Transverse colon (tissue), 4 donors: Measurements from ENCODE around the gene DDX42. TPM values are rescaled to one million over a fixed set of nuclear protein-coding genes. Genes with fewer than 3 reads are reported as not detected.
"Not testable (repeated sequence)": the region's sequence is repeated elsewhere in the genome, so short reads cannot be mapped to it uniquely, and the experiment has no call there.

ENCODE experiments used
- DNase-seq: peaks from one replicate; pipeline ENCODE4 v3.0.0-alpha.2; 2019
- H3K27ac ChIP-seq, 4 donors: fragments of 200-600 bp; sonication (generic); 2 replicates each; pipeline ENCODE4 v1.5.1; 2016 to 2018; ENCODE audit warnings: inconsistent platforms in 4 of 4
- H3K27me3 ChIP-seq: fragments of 200-600 bp; sonication (generic); 2 replicates; pipeline ENCODE4 v1.5.1; 2017; ENCODE audit warnings: inconsistent platforms
- H3K36me3 ChIP-seq, 4 donors: fragments of 200-600 bp; sonication (generic); 2 replicates each; pipeline ENCODE4 v1.5.1; 2017 to 2019; ENCODE audit warnings: inconsistent platforms in 4 of 4
- H3K4me1 ChIP-seq, 4 donors: fragments of 200-600 bp; sonication (generic); 2 replicates each; pipeline ENCODE4 v1.5.1; 2017 to 2020; ENCODE audit warnings: inconsistent platforms in 4 of 4
- H3K4me3 ChIP-seq, 4 donors: fragments of 200-600 bp; sonication (generic); 1 replicate in 1 of 4; 2 replicates in 3 of 4; pipeline versions ENCODE4 v1.5.1 to v1.6.1; 2017 to 2019; ENCODE audit warnings: inconsistent platforms in 4 of 4
- H3K9me3 ChIP-seq, 2 donors: fragments of 200-600 bp; sonication (generic); 2 replicates each; pipeline ENCODE4 v1.5.1; 2017 to 2019; ENCODE audit warnings: inconsistent platforms in 2 of 2
- EP300 ChIP-seq: sonication (generic); formaldehyde crosslinking; IDR thresholded peaks from one replicate; pipeline ENCODE4 v1.6.1; 2017; ENCODE audit warnings: antibody characterized with exemption, low read depth
- POLR2A ChIP-seq: fragments of 450-650 bp; IDR thresholded peaks from one replicate; pipeline ENCODE4 v1.6.1; 2016; ENCODE audit warnings: antibody characterized with exemption, mild to moderate bottlenecking, moderate library complexity
- POLR2AphosphoS5 ChIP-seq, 3 donors: sonication (generic); formaldehyde crosslinking; IDR thresholded peaks; one replicate each; pipeline ENCODE4 v1.6.1; 2016; ENCODE audit warnings: antibody characterized with exemption in 3 of 3
- WGBS, 2 donors: methylation state at CpG; one replicate each; pipeline ENCODE4 v1.1.5; 2018; ENCODE audit warnings: low coverage in 1 of 2; 5-methylcytosine and 5-hydroxymethylcytosine counted together
- in situ Hi-C, 4 donors: fragments of 200-750 bp; cut with MboI; loops; one replicate each; pipeline versions ENCODE4 v1.15.0 to v1.15.1; 2017; ENCODE audit warnings: low sequenced_read_pairs in 3 of 4, low pct_ligation_motif_present in 1 of 4, low pct_unique_long_range_greater_than_20kb in 1 of 4
- intact Hi-C: fragments of 100-400 bp; cut with DNase I; formaldehyde crosslinking; loops from one replicate; pipeline ENCODE4 v1.15.1; 2023; ENCODE audit warnings: low total_unique reads
- total RNA-seq, 4 donors: library from RNA; depleted of rRNA; stranded (reverse); fragments of >200 nt; gene quantifications; one replicate each; pipeline ENCODE4 v1.1.0, GENCODE V29; 2016
- TF ChIP-seq, protein P1 (sequence below), 5 experiments: fragments of 200-600 bp in 3 of 5; fragments of 450-650 bp in 2 of 5; sonication (generic) in 3 of 5; IDR thresholded peaks; 1 replicate in 2 of 5; 2 replicates in 3 of 5; pipeline ENCODE4 v1.5.1; 2016 to 2017; ENCODE audit warnings: antibody characterized with exemption in 5 of 5, inconsistent platforms in 3 of 5, mild to moderate bottlenecking in 2 of 5, moderate library complexity in 1 of 5

Gene DDX42
- total RNA-seq, 4 donors from 2014 or later, result 71.8 to 129 (median 99.4) TPM

DNA sequence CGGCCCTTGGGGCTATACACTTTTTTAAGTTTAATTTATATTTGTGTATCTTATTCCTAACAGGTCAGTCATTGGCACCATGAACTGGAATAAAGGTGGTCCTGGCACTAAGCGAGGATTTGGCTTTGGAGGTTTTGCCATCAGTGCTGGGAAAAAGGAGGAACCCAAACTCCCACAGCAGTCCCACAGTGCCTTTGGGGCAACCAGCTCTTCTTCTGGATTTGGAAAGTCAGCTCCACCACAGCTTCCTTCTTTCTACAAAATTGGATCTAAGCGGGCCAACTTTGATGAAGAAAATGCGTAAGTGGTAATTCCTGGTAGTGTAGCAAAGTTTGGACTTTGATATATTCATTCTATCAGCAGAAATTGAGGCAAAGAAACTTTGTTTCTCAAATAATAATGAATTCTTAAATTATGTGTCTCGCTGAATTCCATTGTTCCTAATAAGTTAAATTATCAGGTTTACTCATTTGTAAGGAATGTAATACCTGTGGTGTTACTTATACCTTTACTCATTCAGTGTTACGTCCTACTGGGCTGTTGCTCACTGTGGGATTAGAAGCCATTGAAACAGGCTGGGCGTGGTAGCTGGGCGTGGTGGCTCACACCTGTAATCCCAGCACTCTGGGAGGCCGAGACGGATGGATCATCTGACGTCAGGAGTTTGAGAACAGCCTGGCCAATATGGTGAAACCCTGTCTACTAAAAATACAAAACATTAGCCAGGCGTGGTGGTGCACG is 13.2 kb downstream of the DDX42 start:
- 87 to 94% methylated on average over 8 to 13 of the region's 13 CpGs for WGBS, 2 donors
- TF ChIP-seq POLR2A (no peak), POLR2AphosphoS5 (IDR thresholded peaks at IDR 0.05) (no peak), EP300 (no peak)
- TF ChIP-seq, protein P1, sequence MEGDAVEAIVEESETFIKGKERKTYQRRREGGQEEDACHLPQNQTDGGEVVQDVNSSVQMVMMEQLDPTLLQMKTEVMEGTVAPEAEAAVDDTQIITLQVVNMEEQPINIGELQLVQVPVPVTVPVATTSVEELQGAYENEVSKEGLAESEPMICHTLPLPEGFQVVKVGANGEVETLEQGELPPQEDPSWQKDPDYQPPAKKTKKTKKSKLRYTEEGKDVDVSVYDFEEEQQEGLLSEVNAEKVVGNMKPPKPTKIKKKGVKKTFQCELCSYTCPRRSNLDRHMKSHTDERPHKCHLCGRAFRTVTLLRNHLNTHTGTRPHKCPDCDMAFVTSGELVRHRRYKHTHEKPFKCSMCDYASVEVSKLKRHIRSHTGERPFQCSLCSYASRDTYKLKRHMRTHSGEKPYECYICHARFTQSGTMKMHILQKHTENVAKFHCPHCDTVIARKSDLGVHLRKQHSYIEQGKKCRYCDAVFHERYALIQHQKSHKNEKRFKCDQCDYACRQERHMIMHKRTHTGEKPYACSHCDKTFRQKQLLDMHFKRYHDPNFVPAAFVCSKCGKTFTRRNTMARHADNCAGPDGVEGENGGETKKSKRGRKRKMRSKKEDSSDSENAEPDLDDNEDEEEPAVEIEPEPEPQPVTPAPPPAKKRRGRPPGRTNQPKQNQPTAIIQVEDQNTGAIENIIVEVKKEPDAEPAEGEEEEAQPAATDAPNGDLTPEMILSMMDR (IDR thresholded peaks at IDR 0.05), result no peak
- in situ Hi-C loops, result no loop called here
- Histone ChIP-seq H3K27ac (no peak overlapping the region), H3K4me1 (peaks cover 0 to 11% (median 2%) of the 10 kb centered on the region in 4 donors), H3K36me3 (peaks cover 0 to 47% (median 12%) of the 10 kb centered on the region in 4 donors), H3K4me3 (no peak overlapping the region), H3K9me3 (no peaks in the 10 kb centered on the region), H3K27me3 (no peaks in the 10 kb centered on the region)
- intact Hi-C loops, result no loop called here
- DNase-seq, result no peak

DNA sequence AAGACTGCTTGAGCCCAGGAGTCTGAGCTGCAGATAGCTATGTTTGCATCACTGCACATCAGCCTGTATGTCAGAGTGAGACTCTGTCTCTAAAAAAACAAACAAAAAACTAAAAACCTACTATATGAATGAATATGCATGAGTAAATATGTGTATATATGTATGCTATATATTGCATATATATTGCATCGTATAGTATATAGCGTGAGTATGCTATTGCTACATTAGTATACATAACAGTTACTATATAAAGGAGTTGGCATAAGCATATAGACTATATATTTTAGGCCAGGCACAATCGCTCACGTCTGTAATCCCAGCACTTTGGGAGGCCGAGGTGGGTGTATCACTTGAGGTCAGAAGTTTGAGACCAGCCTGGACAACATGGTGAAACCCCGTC is 16.1 kb downstream of the DDX42 start:
- Histone ChIP-seq H3K27me3 (no peaks in the 10 kb centered on the region), H3K36me3 (peaks cover 0 to 73% (median 26%) of the 10 kb centered on the region in 4 donors), H3K9me3 (no peaks in the 10 kb centered on the region), H3K4me3 (no peak overlapping the region), H3K27ac (no peak overlapping the region), H3K4me1 (peaks cover 0 to 6% (median 0%) of the 10 kb centered on the region in 4 donors)
- TF ChIP-seq, protein P1 (IDR thresholded peaks at IDR 0.05), result no peak
- TF ChIP-seq POLR2AphosphoS5 (IDR thresholded peaks at IDR 0.05) (no peak), EP300 (no peak), POLR2A (no peak)
- DNase-seq, result no peak
- in situ Hi-C loops (no loop called here), intact Hi-C loops (no loop called here)
- WGBS, 2 donors, result 89 to 95% methylated on average over 6 of the region's 6 CpGs

DNA sequence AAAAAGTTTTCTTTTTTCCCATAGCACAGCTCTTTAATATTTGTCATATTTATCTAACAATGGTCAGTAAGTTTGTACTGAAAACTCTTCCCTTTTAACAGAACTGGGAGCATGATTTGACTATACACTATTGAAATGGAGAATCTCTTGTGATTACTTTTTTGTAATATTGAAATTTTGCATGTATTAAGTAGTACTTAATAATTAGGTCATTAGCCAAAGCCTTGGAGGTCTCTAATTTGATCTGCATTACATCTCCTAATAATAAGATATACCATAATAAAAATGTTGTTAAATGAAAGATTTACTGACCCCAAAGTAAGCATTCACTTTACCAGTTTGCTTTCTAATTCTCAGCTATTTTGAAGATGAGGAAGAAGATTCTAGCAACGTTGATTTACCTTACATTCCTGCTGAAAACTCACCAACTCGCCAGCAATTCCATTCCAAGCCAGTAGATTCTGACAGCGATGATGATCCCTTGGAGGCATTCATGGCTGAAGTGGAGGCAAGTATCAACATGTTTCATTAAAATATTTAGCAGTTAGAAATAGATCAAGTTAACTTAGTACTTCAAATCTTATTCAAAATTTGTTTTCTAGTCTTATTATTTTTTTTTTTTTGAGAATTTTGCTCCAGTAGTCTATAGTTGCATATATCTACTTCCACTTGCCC is 18.2 kb downstream of the DDX42 start:
- Histone ChIP-seq H3K27ac (no peak overlapping the region), H3K9me3 (no peaks in the 10 kb centered on the region), H3K4me1 (no peaks in the 10 kb centered on the region), H3K4me3 (no peak overlapping the region), H3K36me3 (peaks cover 0 to 84% (median 33%) of the 10 kb centered on the region in 4 donors), H3K27me3 (no peaks in the 10 kb centered on the region)
- TF ChIP-seq EP300 (no peak), POLR2A (no peak)
- WGBS, 2 donors, result 88 to 94% methylated on average over 3 of the region's 3 CpGs
- no peak for DNase-seq
- in situ Hi-C loops, result no loop called here
- intact Hi-C loops, result no loop called here

DNA sequence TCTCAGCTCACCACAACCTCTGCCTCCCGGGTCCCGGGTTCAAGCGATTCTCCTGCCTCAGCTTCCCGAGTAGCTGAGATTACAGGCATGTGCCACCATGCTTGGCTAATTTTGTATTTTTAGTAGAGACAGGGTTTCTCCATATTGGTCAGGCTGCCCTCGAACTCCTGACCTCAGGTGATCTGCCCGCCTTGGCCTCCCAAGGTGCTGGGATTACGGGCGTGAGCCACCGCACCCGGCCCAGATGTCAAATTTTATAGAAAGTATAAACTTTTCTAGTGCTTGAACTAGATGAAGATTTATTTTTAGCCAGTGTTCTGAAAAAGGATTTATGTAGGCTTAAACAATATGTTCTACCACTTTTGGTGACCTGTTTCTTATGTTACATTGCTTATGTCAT is 22.4 kb downstream of the DDX42 start:
- WGBS, 2 donors, result 97 to 100% methylated on average over 4 to 10 of the region's 10 CpGs
- in situ Hi-C loops, intact Hi-C loops: not testable (repeated sequence)

DNA sequence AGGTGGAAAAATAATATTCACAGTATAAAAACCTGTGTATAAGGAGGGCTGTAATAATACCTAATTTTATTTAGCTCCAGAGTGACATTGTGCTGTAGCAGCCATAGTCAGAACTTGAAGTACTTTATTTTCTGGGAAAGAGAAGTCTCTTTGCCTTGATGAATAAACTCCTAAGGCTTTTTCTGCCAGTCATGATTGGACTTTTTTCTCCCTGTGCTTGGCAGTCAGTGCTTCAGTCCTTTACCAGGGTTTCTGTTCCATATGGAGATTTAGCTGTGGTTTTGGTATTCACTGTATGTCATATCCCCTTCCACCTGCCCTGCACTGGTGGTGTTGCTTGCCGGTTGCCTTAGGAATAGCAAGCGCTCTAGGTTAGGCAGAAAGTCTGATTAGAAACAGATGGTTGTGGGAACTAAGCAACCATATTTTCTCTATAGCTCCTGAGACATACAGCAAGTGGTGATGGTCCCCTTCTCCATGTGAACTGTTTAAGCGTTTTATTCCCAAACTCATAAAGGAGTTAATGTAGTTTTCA is 24.7 kb downstream of the DDX42 start:
- peaks cover 0 to 91% (median 43%) of the 10 kb centered on the region in 4 donors for H3K36me3 ChIP-seq
- no peaks in the 10 kb centered on the region for H3K9me3 ChIP-seq
- intact Hi-C loops, result no loop called here
- 85 to 96% methylated on average over 2 to 3 of the region's 3 CpGs for WGBS, 2 donors
- TF ChIP-seq, protein P1 (IDR thresholded peaks at IDR 0.05), result no peak
- no peak for TF ChIP-seq POLR2A
- TF ChIP-seq EP300, result no peak
- in situ Hi-C loops, result no loop called here
- H3K27ac ChIP-seq, result no peak overlapping the region
- no peak overlapping the region for H3K4me3 ChIP-seq
- DNase-seq, result no peak
- no peaks in the 10 kb centered on the region for H3K4me1 ChIP-seq
- no peaks in the 10 kb centered on the region for H3K27me3 ChIP-seq

More for the DNA sequence above, 22.4 kb downstream of the DDX42 start:
- not testable (repeated sequence) for H3K9me3 ChIP-seq, DNase-seq, H3K27ac ChIP-seq, H3K27me3 ChIP-seq, H3K4me1 ChIP-seq, H3K4me3 ChIP-seq
- peaks cover 0 to 89% (median 42%) of the 10 kb centered on the region in 4 donors for H3K36me3 ChIP-seq
